Activated B cell treated with CpG ODN at 0.5 μM for 24 hours (primary cell): ENCODE results near the gene SPOCD1. TPM values are rescaled to one million over a fixed set of nuclear protein-coding genes. Genes with fewer than 3 reads are reported as not detected.

Source experiments
- ATAC-seq: fragments of 200-7000 bp; cut with Tn5 transposase; one replicate; pipeline ENCODE4 v1.10.0; 2021; ENCODE audit warnings: low read depth, mild to moderate bottlenecking, moderate library complexity
- CTCF ChIA-PET: fragments of 350-600 bp; sonication (Branson Sonifier 250); formaldehyde crosslinking; loops from one replicate; lab custom pipeline; 2021; ENCODE audit warnings: antibody characterized with exemption; lab: Charles Lee
- POLR2A ChIA-PET: fragments of 350-600 bp; sonication (Branson Sonifier 250); formaldehyde crosslinking; loops from one replicate; lab custom pipeline; 2021; ENCODE audit warnings: antibody characterized with exemption; lab: Charles Lee
- DNase-seq: peaks from one replicate; pipeline ENCODE4 v3.0.0; 2022
- H3K27ac Mint-ChIP-seq: one replicate; pipeline ENCODE4 v1.8.0; 2020; ENCODE audit warnings: mixed read lengths
- H3K27me3 Mint-ChIP-seq: one replicate; pipeline ENCODE4 v1.8.0; 2021; ENCODE audit warnings: mixed read lengths
- H3K36me3 Mint-ChIP-seq: one replicate; pipeline ENCODE4 v1.8.0; 2021; ENCODE audit warnings: low read depth, mixed read lengths
- H3K4me1 Mint-ChIP-seq: one replicate; pipeline ENCODE4 v1.8.0; 2021; ENCODE audit warnings: mixed read lengths
- H3K4me3 Mint-ChIP-seq: one replicate; pipeline ENCODE4 v1.8.0; 2020; ENCODE audit warnings: mild to moderate bottlenecking, mixed read lengths
- H3K9me3 Mint-ChIP-seq: one replicate; pipeline ENCODE4 v1.8.0; 2020; ENCODE audit warnings: mixed read lengths
- intact Hi-C: fragments of 100-400 bp; cut with micrococcal nuclease; formaldehyde crosslinking; loops from one replicate; pipeline ENCODE4 v1.15.1; 2024
- total RNA-seq: library from RNA; stranded (reverse); gene quantifications from 2 replicates; pipeline ENCODE4 v1.2.3, GENCODE V29; 2022
- TF ChIP-seq, protein P1 (sequence below): fragments of 200-600 bp; IDR thresholded peaks from one replicate; pipeline ENCODE4 v1.8.0; 2022; ENCODE audit warnings: antibody characterized with exemption, mild to moderate bottlenecking

Gene SPOCD1
- not detected in 2 replicates for total RNA-seq

DNA sequence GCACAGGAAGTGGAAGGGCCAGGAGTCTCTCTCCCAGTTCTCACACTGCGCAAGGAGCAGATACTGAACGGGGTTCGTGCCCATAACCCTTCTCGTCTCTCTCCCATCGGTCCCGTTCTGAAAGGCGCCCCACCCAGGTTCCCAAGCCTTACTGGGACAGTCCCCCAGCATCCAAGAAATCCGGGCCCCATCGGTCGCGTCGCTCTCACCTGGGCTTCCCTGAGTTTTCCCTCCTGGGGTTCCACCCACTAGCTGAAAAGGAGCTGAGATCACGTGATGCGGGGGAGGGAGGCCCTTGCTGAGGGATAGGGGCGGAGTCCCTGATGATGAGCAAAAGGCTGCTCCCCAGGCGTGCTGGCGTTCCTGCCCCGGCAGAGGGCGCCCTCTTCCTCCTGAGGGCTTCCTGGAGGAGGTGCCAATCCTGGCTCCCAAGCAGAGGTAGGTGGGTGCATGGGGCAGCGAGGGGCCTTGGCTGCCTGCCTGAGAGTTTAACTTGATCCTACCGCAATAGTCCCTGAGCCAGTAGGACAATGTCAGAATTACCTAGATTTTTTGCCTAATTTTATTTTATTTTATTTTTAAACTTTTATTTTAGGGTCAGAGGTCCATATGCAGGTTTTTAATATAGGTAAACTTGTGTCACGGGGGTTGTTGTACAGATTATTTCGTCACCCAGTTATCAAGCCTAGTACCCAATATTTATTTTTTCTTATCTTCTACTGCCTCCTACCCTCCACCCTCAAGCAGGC is at the start of gene SPOCD1:
Gene SPOCD1 (minus strand): TSS at position 271 of the 749 bp plus-strand sequence. CDS start 689 bp downstream, outside the sequence.
- Mint-ChIP-seq H3K4me1 (peaks cover 26% of the 10 kb centered on the region), H3K27ac (no peak within 1 kb of the TSS), H3K4me3 (no peak within 1 kb of the TSS), H3K36me3 (no peaks in the 10 kb centered on the region), H3K9me3 (no peaks in the 10 kb centered on the region), H3K27me3 (no peaks in the 10 kb centered on the region)
- ATAC-seq (peak; percentile 81), DNase-seq (peak; percentile 55)
- TF ChIP-seq, protein P1, sequence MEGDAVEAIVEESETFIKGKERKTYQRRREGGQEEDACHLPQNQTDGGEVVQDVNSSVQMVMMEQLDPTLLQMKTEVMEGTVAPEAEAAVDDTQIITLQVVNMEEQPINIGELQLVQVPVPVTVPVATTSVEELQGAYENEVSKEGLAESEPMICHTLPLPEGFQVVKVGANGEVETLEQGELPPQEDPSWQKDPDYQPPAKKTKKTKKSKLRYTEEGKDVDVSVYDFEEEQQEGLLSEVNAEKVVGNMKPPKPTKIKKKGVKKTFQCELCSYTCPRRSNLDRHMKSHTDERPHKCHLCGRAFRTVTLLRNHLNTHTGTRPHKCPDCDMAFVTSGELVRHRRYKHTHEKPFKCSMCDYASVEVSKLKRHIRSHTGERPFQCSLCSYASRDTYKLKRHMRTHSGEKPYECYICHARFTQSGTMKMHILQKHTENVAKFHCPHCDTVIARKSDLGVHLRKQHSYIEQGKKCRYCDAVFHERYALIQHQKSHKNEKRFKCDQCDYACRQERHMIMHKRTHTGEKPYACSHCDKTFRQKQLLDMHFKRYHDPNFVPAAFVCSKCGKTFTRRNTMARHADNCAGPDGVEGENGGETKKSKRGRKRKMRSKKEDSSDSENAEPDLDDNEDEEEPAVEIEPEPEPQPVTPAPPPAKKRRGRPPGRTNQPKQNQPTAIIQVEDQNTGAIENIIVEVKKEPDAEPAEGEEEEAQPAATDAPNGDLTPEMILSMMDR = no peak
- ChIA-PET POLR2A (interaction anchor here (1.0 to 1.4 kb wide), 2 partner anchors 122 to 129 kb away, joined by 3 to 4 read pairs; partner anchors contain the start of gene PTP4A2), CTCF (interaction anchor here (0.9 to 2.6 kb wide), 6 partner anchors 110 to 150 kb away, joined by 3 to 9 read pairs (median 4); no protein-coding TSS in a partner anchor)
- intact Hi-C loops = loop anchor here (1.0 to 2.0 kb wide), 2 partner anchors 121 to 148 kb away; no protein-coding TSS in a partner anchor

DNA sequence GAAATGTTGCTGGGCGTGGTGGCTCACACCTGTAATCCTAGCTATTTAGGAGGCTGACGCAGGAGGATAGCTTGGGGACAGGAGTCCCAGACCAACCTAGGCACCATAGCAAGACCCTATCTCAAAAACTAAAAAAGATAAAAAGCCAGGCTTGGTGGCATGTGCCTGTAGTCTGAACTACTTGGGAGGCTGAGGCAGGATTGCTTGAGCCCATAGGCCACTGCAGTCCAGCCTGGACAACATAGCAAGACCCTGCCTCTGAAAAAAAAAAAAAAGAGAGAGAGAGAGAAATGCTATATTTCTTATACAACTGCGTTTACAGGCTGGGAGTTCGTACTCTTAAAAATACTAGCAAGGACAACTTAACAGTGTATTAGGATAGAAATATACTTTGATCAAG is 46.2 kb upstream of the SPOCD1 start:
- Mint-ChIP-seq H3K9me3 (no peaks in the 10 kb centered on the region), H3K27ac (no peak overlapping the region), H3K4me1 (peaks cover 12% of the 10 kb centered on the region), H3K4me3 (no peak overlapping the region), H3K27me3 (no peaks in the 10 kb centered on the region), H3K36me3 (no peaks in the 10 kb centered on the region)
- DNase-seq (no peak), ATAC-seq (no peak)
- POLR2A ChIA-PET = no interaction called here
- CTCF ChIA-PET = interaction anchor here (1.4 to 1.5 kb wide), 2 partner anchors 40 to 94 kb away, joined by 4 to 5 read pairs; no protein-coding TSS in a partner anchor
- intact Hi-C loops = no loop called here
- TF ChIP-seq, protein P1 = no peak

DNA sequence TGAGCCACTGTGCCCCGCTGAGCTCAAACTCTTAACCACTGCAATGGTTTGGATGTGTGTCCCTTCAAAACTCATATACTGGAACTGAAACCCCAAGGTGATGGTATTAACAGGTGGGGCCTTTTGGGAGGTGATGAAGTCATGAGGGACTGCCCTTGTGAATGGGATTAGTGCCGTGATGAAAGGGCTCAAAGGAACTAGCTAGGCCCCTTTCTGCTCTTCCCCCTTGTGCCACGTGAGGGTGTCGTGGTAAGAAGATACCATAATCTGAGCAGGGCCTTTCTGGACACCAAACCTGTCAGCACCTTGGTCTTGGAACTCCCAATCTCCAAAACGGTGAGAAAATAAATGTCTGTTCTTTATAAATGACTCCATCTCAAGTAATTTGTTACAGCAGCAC is 45.5 kb upstream of the SPOCD1 start:
- no peak overlapping the region for H3K4me3 Mint-ChIP-seq

GRCh38 chr1:31860581-31860980 is 44.8 kb upstream of the SPOCD1 start:
- ATAC-seq = no peak
- Mint-ChIP-seq H3K4me3 (no peak overlapping the region), H3K9me3 (no peaks in the 10 kb centered on the region), H3K27me3 (no peaks in the 10 kb centered on the region), H3K27ac (no peak overlapping the region), H3K4me1 (peaks cover 4% of the 10 kb centered on the region), H3K36me3 (no peaks in the 10 kb centered on the region)
- POLR2A ChIA-PET = interaction anchor here (0.7 kb wide), 1 partner anchor 78 kb away, joined by 7 read pairs; the partner anchor contains the start of gene PTP4A2
- CTCF ChIA-PET = interaction anchor here (0.8 to 3.6 kb wide), 5 partner anchors 54 to 108 kb away, joined by 3 to 19 read pairs (median 5); partner anchors contain the start of gene PTP4A2
- DNase-seq = no peak
- TF ChIP-seq, protein P1 = no peak
- intact Hi-C loops = no loop called here

More for the DNA sequence above, 45.5 kb upstream of the SPOCD1 start:
- DNase-seq (no peak), ATAC-seq (peak; percentile 67)
- Mint-ChIP-seq H3K27me3 (no peaks in the 10 kb centered on the region), H3K36me3 (no peaks in the 10 kb centered on the region), H3K9me3 (no peaks in the 10 kb centered on the region), H3K4me1 (peaks cover 6% of the 10 kb centered on the region), H3K27ac (no peak overlapping the region)
- intact Hi-C loops = loop anchor here (1.0 kb wide), 1 partner anchor 103 kb away; no protein-coding TSS in a partner anchor
- ChIA-PET CTCF (interaction anchor here (0.8 to 3.6 kb wide), 8 partner anchors 19 to 107 kb away, joined by 3 to 19 read pairs (median 4); partner anchors contain the start of gene PTP4A2), POLR2A (no interaction called here)
- TF ChIP-seq, protein P1 = no peak

DNA sequence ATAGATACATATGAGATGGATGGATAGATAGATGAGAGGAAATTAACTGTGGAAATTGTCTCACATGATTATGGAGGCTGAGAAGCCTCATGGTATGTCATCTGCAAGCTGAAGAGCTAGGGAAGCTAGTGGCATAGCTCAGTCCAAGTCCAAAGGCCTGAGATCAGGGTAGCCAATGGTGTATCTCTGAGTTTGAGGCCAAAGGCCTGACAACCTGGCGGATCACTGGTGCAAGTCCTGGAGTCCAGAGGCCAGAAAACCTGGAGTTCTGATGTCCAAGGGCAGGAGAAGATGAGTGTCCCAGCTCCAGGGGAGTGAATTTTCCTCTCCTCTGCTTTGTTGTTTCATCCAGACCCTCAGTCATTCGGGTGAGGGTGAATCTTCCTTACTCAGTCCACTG is 43.9 kb upstream of the SPOCD1 start:
- ChIA-PET CTCF (interaction anchor here (0.6 to 3.6 kb wide), 2 partner anchors 104 to 421 kb away, joined by 3 to 19 read pairs; no protein-coding TSS in a partner anchor), POLR2A (interaction anchor here (0.6 kb wide), 1 partner anchor 26 kb away, joined by 5 read pairs; no protein-coding TSS in a partner anchor)
- TF ChIP-seq, protein P1 = no peak
- intact Hi-C loops = no loop called here
- ATAC-seq (no peak), DNase-seq (no peak)
- H3K4me1 Mint-ChIP-seq = peaks cover 4% of the 10 kb centered on the region
- H3K27me3 Mint-ChIP-seq = no peaks in the 10 kb centered on the region
- no peak overlapping the region for H3K4me3 Mint-ChIP-seq
- H3K36me3 Mint-ChIP-seq = no peaks in the 10 kb centered on the region
- H3K9me3 Mint-ChIP-seq = no peaks in the 10 kb centered on the region
- H3K27ac Mint-ChIP-seq = no peak overlapping the region
